CD4-positive, alpha-beta T cell treated with Interleukin-1 beta for 1 hour (primary cell): ENCODE data around the gene UQCC2.

Experiments used
- DNase-seq, 2 donors: peaks; one replicate each; pipeline ENCODE4 v3.0.0-alpha.2; 2020 to 2022

The UQCC2 gene

DNA sequence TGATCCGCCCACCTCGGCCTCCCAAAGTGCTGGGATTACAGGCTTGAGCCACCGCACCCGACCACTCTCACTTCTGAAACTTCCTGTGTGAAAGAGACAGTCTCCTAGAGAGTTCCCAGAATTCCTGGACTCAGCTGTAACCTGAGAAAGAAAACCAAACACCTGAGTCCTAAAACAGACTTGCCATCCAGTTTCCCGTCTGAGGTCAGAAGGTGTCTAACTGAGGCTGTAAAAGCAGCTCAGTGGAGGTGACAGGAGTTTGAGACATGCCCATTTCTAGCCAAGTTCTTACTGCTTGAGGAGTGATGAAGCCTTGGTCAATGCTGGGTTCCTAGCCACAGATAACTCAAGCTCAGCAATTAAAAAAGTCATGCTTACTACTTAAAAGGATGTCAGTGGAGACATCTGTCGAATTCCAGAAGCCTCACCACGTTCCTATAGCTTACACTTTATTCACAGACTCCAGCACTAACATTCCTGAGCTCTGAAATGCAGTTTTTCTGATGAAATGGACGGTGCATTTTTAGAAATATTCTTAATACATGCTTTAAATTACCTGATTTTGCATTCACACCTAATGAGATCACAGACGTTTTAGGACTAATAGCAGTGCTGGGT, 6.1 kb downstream of the UQCC2 start:
- DNase-seq, result no peak

DNA sequence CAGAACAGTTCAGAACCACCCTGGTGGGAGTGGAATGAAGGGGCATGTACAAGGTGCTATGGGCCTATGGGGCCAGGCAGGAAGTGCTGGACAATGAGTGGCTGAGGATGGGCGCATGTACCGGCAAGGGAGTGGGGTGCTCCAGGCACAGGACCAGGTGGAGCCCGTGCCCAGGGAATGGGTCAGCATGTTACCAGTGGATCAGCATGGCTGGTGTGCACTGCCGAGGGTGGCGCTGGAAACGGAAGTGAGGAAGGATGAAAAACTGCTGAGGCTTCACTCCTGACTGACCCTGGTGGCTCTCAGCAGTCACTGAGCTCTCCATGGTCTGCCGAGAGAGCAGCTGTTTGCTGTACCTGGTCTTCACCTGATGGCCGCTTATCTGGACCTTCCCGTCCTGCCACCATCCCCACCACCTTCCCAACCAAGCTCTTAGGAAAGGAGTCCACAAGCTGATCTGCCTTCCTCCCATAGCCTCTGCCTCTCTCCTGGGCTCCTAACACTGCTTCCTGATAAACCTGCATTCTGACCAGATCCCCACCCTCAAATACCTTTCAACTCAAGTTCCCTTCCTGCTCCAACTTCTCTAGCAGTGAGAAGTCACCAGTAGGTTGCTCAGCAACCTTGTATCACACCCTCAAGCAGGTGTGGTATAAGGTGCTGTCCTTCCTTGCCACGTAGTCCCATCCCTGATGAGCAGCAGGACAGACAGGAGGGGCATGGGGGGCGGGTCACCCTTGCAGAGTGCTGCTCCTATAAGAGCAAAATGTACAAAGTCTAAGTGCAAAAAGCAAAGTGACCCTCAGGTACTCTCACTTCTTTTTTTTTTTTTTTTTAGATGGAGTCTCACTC, 7.1 kb downstream of the UQCC2 start:
- DNase-seq, result no peak

DNA sequence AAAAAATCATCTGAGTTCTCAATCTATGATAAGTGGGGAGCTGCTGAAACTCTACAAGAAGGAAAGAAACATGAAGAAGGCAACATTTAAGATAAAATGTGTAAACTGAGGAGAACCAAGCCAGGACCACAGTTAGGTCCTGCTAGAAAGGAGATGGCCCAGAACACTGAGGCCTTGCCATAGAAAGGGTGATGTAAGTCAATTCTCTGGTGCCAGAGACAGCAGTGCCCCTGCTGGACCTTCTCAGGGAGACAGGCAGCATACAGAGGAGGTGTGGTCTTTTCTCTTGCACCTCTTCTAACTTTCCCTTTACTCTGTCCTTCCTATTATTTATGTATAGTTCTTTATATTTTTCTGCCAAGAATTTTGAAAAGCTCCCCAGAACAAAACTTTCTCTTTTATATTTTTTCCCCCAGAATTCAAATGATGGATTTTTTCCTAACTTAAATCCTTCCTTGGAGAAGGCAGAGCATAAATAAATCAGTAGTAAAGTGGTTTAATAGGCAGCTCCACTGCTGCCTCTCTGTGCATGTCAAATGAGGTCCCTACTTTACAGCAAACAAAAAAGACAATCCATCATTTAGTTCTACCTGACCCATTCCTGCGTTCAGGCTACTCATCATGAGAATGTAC, 9.0 kb downstream of the UQCC2 start:
- peak; percentile 47 to 49 for DNase-seq

DNA sequence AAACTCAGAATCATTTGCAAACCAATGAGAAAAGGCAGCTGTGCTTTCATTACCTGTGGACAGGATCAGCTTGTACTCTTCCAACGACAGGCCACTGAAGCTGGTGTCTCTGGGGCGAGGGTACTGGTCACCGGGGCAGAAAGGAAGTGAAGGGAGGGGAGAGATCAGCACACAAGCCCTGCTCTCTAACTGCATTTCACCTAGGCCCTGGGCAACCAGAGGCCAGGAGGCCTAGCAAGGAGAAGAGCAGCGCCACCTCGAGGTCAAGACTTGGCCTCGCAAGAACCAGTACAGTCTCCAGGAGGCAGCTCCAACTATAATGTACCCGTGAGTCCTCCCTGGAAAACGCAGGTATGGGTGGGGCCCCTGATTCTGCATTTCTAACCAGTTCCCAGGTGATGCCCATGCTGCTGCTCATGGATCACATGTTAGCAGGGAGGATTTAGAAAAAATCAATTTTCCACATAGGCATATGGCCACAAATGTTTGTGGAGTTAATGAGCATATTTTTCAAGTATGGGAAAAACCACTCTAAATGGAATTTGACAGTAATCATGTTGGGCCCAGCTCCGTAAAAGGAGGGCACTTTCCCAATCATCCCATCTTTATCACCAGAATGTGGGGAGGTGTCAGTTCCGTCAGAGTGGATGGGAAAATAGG, 11.0 kb downstream of the UQCC2 start:
- peak; percentile 74 to 75 for DNase-seq

- no peak for DNase-seq
These were observed 11.8 kb downstream of the UQCC2 start for GRCh38 chr6:33699739-33700138.

GRCh38 chr6:33699131-33699530, 12.4 kb downstream of the UQCC2 start:
- no peak for DNase-seq

DNA sequence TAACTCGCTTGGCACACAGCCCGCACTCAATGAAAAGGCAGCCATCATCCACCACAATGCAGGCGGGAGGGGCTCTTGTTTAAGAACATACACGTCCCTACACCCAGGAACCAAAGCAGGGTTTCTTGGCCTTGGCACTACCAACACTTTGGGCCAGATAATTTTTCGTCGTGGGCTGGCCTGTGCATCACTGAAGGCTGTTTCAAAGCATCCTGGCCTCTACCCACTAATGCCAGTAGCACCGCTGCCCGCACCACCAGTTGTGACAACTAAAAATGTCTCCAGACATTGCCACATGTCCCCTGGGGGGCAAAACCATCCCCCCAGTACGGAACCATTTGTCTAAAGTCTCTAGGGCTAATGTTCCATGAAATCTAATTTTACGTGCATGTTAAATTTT, 13.0 kb downstream of the UQCC2 start:
- DNase-seq, result no peak

DNA sequence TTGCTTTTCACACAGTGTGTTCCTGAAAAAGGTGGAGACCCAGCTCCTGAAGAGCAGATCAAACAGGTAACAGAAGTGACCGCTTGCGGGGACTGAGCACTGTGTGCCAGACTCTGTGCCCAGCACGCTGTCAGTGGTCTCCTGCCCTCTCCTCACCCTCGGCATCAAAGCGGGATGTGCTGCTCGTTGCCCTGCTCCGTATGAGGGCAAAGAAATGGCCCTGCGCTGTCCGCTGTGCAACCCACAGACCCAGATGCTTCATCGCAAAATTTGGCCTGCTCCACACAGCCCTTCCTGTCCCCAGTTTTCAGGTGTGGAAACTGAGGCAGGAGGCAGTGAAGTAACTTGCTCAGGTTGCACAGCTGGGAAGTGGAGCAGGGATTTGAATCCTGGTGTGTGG, 13.7 kb downstream of the UQCC2 start:
- DNase-seq, result no peak

DNA sequence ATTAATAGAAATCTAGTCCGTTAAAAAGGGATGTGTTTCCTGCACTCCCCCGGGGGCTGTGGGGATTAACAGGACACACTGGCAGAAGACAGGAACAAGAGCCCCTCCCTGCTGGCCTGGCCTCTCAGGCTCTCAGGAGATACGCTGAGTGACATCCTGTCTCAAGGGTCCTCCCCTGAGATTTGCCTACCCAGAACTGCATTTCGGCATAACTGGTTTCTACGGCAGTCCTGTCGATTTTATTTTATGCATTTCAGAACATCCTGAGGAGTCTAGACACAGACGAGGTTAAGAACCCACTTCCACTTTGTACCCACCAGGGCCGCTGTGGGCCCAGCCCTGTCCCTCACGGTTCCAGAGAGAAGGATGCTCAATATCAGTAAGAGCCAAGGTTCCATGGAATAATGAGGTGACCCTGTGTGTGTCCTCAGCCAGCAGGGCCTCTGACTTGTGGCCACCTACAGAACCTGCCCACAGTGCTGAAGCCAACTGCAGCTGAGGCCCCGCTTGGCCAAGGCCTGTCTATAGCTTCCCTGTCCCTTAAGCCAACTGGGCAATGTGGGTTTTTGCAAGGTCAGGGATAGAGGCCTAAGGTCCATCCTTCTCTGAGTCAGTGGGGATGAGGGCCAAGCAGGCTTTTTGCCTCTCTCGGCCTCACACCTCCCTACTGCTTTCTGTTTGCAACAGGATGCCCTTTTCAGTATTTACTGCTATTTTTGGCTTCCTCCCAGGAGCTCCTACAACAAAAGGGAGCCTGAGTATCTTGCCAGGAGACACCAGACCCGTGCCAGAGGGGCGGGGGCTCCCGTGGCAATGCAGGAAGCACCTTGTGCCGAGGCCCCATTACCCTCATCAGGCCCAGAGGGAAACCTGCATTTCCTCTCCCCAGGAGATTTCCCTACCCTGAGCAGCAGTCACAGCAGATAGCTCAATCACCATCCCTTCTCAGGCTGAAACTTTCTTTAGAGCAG, 14.7 kb downstream of the UQCC2 start:
- DNase-seq, result peak; percentile 41 to 50

DNA sequence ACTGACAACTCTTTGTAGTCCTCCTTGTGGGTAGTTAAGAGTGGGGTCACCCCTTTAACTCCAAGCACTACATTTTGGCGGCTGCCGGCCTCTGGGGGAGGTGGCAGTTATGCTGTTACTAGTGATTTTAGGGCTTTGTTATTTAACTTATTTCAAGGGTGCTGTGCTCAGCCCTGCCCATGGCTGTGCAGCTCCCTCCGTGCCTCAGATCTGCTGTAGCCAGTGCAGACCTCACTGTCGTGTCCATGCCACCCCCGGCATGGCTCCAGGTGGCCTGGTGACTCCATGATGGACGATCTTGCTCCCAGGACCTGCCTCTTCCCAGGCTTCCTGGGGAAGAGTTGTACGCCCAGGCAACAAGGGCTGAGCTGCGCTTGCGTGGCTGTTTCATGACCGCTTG, 15.4 kb downstream of the UQCC2 start:
- DNase-seq, result no peak

- no peak for DNase-seq
These were observed 16.0 kb downstream of the UQCC2 start for GRCh38 chr6:33695451-33695887.

- DNase-seq, result no peak
These were observed 16.5 kb downstream of the UQCC2 start for GRCh38 chr6:33694977-33695376.

- peak; percentile 61 for DNase-seq
These were observed 17.0 kb downstream of the UQCC2 start for GRCh38 chr6:33694401-33694931.

- DNase-seq, result no peak
These were observed 18.1 kb downstream of the UQCC2 start for GRCh38 chr6:33693186-33694105.

DNA sequence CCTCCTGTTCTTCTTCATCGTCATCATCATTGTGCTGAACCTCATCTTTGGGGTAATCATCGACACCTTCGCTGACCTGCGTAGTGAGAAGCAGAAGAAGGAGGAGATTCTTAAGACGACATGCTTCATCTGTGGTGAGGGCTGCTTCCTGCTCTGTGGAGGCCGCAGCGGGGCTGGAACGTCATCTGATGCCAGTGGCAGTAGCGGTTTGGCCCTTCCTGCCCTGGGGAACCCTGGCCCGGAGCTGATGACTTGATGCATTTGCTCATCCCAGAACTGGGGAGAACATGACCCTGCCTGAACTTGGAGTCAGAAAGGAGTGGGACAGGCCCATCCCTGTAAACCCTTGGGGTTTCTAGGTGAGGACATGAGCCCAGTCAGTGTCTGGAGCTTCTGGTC, 18.7 kb downstream of the UQCC2 start:
- peak; percentile 70 to 78 for DNase-seq

DNA sequence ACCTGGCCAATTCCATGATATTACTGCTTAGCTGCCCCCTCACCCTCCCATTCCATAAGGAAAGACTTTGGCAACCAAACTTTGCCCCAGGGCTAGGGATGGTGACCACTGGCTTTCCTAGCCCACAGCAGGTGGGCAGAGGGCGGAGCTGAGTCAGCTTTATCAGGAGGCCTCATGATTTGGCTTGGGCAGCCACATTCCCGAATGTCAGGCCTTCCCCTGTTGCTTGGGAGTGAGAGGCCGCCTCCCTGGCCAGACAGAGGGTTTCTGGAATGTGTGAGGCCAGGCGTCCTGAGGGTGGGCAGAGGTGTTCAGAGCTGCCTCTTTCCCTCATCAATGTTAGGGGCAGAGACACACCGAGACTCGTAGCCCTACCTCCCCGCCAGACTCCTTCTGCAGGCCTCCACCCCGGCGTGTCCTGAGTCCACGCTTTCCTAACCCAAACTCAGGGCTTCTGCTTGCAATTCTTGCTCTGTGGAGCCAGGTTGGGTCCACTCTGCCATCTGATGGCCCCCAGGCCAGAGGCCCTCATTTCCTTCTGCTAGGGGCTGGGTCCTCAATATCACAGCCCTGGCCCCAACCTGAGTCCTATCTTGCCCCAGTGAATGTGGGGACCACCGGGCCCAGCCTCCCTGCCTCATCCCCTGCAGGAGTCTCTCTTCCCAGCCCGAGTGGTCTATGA, 19.3 kb downstream of the UQCC2 start:
- no peak for DNase-seq

DNA sequence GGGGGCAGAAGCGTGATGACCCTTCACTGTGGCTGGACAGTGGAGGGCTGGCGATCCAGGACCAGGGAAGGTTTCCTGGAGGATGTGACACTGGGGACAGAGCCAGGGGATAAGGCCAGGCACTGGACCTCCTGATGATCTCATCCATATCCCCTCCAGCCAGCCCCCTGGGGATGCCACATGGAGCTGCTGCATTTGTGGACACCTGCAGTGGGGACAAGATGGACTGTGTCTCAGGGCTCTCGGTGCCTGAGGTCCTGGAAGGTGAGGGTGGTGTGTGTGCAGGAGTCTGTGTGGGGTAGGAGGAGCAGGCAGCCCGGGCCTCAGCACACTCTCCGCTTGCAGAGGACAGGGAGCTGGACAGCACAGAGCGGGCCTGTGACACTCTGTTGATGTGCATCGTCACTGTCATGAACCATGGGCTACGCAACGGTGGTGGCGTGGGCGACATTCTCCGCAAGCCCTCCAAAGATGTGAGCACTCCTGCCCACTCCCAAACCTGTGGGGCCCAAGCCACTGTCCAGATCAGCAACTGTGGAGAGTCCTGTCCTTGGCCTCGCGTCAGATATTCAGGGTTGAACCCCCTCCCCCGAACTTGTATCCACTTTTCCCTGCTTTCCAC, 19.9 kb downstream of the UQCC2 start:
- DNase-seq, result no peak

GRCh38 chr6:33690766-33691165, 20.7 kb downstream of the UQCC2 start:
- no peak for DNase-seq

GRCh38 chr6:33689879-33690278, 21.6 kb downstream of the UQCC2 start:
- no peak for DNase-seq

GRCh38 chr6:33689148-33689494, 22.4 kb downstream of the UQCC2 start:
- no peak for DNase-seq
